Measurements from ENCODE around the gene FRS3. TPM values are rescaled to one million over a fixed set of nuclear protein-coding genes. Genes with fewer than 3 reads are reported as not detected.

Gene FRS3
- polyA plus RNA-seq, 2 donors, result 1.6 to 3.3 TPM

DNA sequence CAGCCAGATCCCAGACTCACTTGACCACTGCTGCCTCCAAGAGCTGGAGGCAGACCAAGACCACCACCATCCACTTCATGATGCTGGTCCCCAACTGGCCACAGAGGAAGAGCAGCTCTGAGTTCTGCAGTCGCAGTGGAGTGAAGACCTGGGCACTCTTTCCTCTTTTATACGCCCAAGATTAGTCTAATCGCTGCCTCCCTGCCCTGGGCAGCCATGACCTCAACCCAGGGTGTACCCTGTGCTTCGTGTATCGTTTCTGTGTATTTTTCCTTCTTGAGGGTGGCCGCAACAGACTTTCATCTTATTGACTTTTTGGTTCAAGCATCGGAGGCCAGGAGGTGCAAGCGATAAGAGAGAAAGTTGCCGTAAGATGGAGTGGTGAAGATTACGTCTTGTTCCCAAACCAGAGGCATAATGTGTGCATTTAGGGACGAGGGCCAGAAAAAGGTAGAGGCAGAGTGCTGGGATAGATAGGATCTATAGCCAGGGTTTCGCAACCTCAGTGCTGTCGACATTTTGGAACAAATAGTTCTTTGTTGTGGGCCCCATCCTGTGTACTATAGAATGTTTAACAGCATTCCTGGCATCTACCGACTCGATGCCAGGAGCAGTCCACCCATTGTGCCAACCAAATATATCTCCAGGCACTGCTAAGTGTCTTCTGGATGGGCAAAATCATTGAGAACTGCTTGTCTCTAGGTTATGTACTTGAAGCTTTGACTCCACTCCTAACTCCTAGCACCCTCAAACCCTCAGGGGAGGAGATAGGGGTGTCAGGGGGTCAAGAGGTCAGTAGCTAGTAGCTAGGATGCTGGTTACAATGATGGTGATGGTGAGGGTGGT lies 32.2 kb downstream of the FRS3 start, which contains the start of gene PGC:
Gene PGC, minus strand, starts transcription at position 142 of the 846 bp plus-strand sequence. Its CDS starts 63 bp downstream, at position 79.
- WGBS, 2 donors, result 77 to 83% methylated on average over 15 of the region's 15 CpGs
- H3K27ac ChIP-seq (ENCODE audit: low read depth in 2 of 2, low read length in 1 of 2), result no peak within 1 kb of the TSS

DNA sequence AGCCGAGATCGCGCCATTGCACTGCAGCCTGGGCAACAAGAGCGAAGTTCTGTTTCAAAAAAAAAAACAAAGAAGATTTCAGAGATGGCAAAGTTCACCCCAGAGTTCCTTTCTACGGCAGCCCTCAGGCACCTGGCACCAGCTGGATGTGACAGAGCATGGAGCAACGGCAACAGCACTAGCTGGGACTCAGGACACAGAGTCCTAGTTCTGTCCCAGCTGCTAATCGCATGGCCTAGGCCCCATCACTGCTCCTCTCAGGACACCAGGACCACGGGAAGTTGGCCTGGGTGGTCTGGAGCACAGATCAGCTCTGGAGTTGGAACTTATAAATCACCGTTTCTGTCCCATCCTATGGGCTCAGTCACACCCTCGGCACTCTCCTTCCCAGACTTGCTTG lies 33.6 kb downstream of the FRS3 start:
- Histone ChIP-seq H3K27ac (ENCODE audit: low read depth in 2 of 2, low read length in 1 of 2) (no peak overlapping the region), H3K36me3 (ENCODE audit: control insufficient read depth in 2 of 2, insufficient read depth in 2 of 2, low read length in 1 of 2) (no peaks in the 10 kb centered on the region), H3K4me1 (ENCODE audit: control insufficient read depth in 2 of 2, insufficient read depth in 2 of 2, low read length in 1 of 2) (no peaks in the 10 kb centered on the region), H3K27me3 (ENCODE audit: control insufficient read depth in 1 of 2, insufficient read depth in 2 of 2, low read length in 2 of 2) (no peaks in the 10 kb centered on the region), H3K4me3 (ENCODE audit: low read depth in 1 of 2, low read length in 2 of 2) (no peak overlapping the region), H3K9me3 (ENCODE audit: control insufficient read depth in 2 of 2, insufficient read depth in 1 of 2, low read depth in 1 of 2, low read length in 1 of 2) (no peaks in the 10 kb centered on the region)
- 80 to 89% methylated on average over 10 of the region's 10 CpGs for WGBS, 2 donors

More for the DNA sequence above, 32.2 kb downstream of the FRS3 start, which contains the start of gene PGC:
- Histone ChIP-seq H3K27me3 (ENCODE audit: control insufficient read depth in 1 of 2, insufficient read depth in 2 of 2, low read length in 2 of 2) (no peaks in the 10 kb centered on the region), H3K4me1 (ENCODE audit: control insufficient read depth in 2 of 2, insufficient read depth in 2 of 2, low read length in 1 of 2) (no peaks in the 10 kb centered on the region), H3K4me3 (ENCODE audit: low read depth in 1 of 2, low read length in 2 of 2) (no peak within 1 kb of the TSS), H3K9me3 (ENCODE audit: control insufficient read depth in 2 of 2, insufficient read depth in 1 of 2, low read depth in 1 of 2, low read length in 1 of 2) (no peaks in the 10 kb centered on the region), H3K36me3 (ENCODE audit: control insufficient read depth in 2 of 2, insufficient read depth in 2 of 2, low read length in 1 of 2) (no peaks in the 10 kb centered on the region)

- H3K9me3 ChIP-seq (ENCODE audit: control insufficient read depth in 2 of 2, insufficient read depth in 1 of 2, low read depth in 1 of 2, low read length in 1 of 2), result no peaks in the 10 kb centered on the region
- no peak overlapping the region for H3K27ac ChIP-seq (ENCODE audit: low read depth in 2 of 2, low read length in 1 of 2)
- no peak overlapping the region for H3K4me3 ChIP-seq (ENCODE audit: low read depth in 1 of 2, low read length in 2 of 2)
- H3K4me1 ChIP-seq (ENCODE audit: control insufficient read depth in 2 of 2, insufficient read depth in 2 of 2, low read length in 1 of 2), result no peaks in the 10 kb centered on the region
- 88 to 89% methylated on average over 7 of the region's 7 CpGs for WGBS, 2 donors
- H3K27me3 ChIP-seq (ENCODE audit: control insufficient read depth in 1 of 2, insufficient read depth in 2 of 2, low read length in 2 of 2), result no peaks in the 10 kb centered on the region
- no peaks in the 10 kb centered on the region for H3K36me3 ChIP-seq (ENCODE audit: control insufficient read depth in 2 of 2, insufficient read depth in 2 of 2, low read length in 1 of 2)
Observed at GRCh38 chr6:41744236-41744787, 35.4 kb downstream of the FRS3 start.

DNA sequence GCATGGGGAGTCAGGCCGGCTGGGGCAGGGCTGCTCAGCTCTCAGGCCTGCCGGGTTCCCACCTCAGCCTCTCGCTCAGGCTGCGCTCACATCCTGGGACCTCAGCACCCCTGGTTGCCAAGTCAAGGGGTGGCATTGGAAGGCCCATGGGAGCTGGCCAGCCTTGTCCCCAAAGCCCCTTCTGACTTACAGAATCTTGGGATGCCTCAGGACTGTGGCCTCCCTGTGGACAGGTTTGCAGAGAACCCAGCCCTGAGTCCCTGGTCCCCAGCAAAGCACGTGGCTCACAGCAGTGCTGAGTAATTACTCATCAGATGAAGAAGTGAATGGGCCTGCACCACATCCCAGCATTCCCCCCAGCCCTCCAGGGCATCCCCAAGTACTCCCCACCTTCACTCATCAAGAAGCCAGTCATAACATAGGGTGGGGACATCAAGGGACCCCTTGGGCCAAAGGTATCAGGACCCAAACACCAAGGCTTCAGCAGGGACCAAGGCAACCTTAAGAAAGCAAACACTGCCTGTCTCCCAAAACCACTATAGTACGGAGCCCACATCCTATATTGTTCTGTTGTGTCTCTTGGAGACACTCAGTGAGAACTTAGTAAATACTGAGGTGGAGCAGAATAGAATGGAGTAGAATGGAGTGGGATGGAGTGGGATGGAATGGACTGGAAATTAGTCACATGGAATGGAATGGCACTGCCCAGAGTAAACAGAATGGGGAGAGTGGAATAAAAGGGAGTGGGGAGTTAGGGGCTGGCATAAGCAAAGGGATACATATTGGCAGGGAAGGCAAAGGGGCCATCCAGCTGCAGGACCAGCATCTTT lies 36.1 kb downstream of the FRS3 start:
- Histone ChIP-seq H3K4me1 (ENCODE audit: control insufficient read depth in 2 of 2, insufficient read depth in 2 of 2, low read length in 1 of 2) (no peaks in the 10 kb centered on the region), H3K9me3 (ENCODE audit: control insufficient read depth in 2 of 2, insufficient read depth in 1 of 2, low read depth in 1 of 2, low read length in 1 of 2) (no peaks in the 10 kb centered on the region), H3K36me3 (ENCODE audit: control insufficient read depth in 2 of 2, insufficient read depth in 2 of 2, low read length in 1 of 2) (no peaks in the 10 kb centered on the region), H3K4me3 (ENCODE audit: low read depth in 1 of 2, low read length in 2 of 2) (no peak overlapping the region), H3K27ac (ENCODE audit: low read depth in 2 of 2, low read length in 1 of 2) (no peak overlapping the region), H3K27me3 (ENCODE audit: control insufficient read depth in 1 of 2, insufficient read depth in 2 of 2, low read length in 2 of 2) (no peaks in the 10 kb centered on the region)
- WGBS, 2 donors, result 89 to 93% methylated on average over 6 of the region's 6 CpGs

- no peak overlapping the region for H3K27ac ChIP-seq (ENCODE audit: low read depth in 2 of 2, low read length in 1 of 2)
- H3K9me3 ChIP-seq (ENCODE audit: control insufficient read depth in 2 of 2, insufficient read depth in 1 of 2, low read depth in 1 of 2, low read length in 1 of 2), result no peaks in the 10 kb centered on the region
- H3K36me3 ChIP-seq (ENCODE audit: control insufficient read depth in 2 of 2, insufficient read depth in 2 of 2, low read length in 1 of 2), result no peaks in the 10 kb centered on the region
- 81 to 87% methylated on average over 20 of the region's 20 CpGs for WGBS, 2 donors
- no peaks in the 10 kb centered on the region for H3K4me1 ChIP-seq (ENCODE audit: control insufficient read depth in 2 of 2, insufficient read depth in 2 of 2, low read length in 1 of 2)
- H3K4me3 ChIP-seq (ENCODE audit: low read depth in 1 of 2, low read length in 2 of 2), result no peak overlapping the region
- H3K27me3 ChIP-seq (ENCODE audit: control insufficient read depth in 1 of 2, insufficient read depth in 2 of 2, low read length in 2 of 2), result no peaks in the 10 kb centered on the region
Observed at GRCh38 chr6:41741625-41742490, 37.8 kb downstream of the FRS3 start.

- H3K9me3 ChIP-seq (ENCODE audit: control insufficient read depth in 2 of 2, insufficient read depth in 1 of 2, low read depth in 1 of 2, low read length in 1 of 2), result no peaks in the 10 kb centered on the region
- H3K27me3 ChIP-seq (ENCODE audit: control insufficient read depth in 1 of 2, insufficient read depth in 2 of 2, low read length in 2 of 2), result no peaks in the 10 kb centered on the region
- no peak overlapping the region for H3K27ac ChIP-seq (ENCODE audit: low read depth in 2 of 2, low read length in 1 of 2)
- WGBS, 2 donors, result 83 to 84% methylated on average over 13 of the region's 13 CpGs
- H3K4me1 ChIP-seq (ENCODE audit: control insufficient read depth in 2 of 2, insufficient read depth in 2 of 2, low read length in 1 of 2), result peaks cover 0 to 3% of the 10 kb centered on the region in 2 donors
- H3K36me3 ChIP-seq (ENCODE audit: control insufficient read depth in 2 of 2, insufficient read depth in 2 of 2, low read length in 1 of 2), result no peaks in the 10 kb centered on the region
- no peak overlapping the region for H3K4me3 ChIP-seq (ENCODE audit: low read depth in 1 of 2, low read length in 2 of 2)
Observed at GRCh38 chr6:41740366-41741162, 39.1 kb downstream of the FRS3 start.

- WGBS, 2 donors, result 85 to 89% methylated on average over 4 of the region's 4 CpGs
- no peak overlapping the region for H3K27ac ChIP-seq (ENCODE audit: low read depth in 2 of 2, low read length in 1 of 2)
- no peaks in the 10 kb centered on the region for H3K36me3 ChIP-seq (ENCODE audit: control insufficient read depth in 2 of 2, insufficient read depth in 2 of 2, low read length in 1 of 2)
- peaks cover 0 to 3% of the 10 kb centered on the region in 2 donors for H3K4me1 ChIP-seq (ENCODE audit: control insufficient read depth in 2 of 2, insufficient read depth in 2 of 2, low read length in 1 of 2)
- no peak overlapping the region for H3K4me3 ChIP-seq (ENCODE audit: low read depth in 1 of 2, low read length in 2 of 2)
- no peaks in the 10 kb centered on the region for H3K27me3 ChIP-seq (ENCODE audit: control insufficient read depth in 1 of 2, insufficient read depth in 2 of 2, low read length in 2 of 2)
- no peaks in the 10 kb centered on the region for H3K9me3 ChIP-seq (ENCODE audit: control insufficient read depth in 2 of 2, insufficient read depth in 1 of 2, low read depth in 1 of 2, low read length in 1 of 2)
Observed at GRCh38 chr6:41739041-41739440, 40.7 kb downstream of the FRS3 start.

- H3K4me3 ChIP-seq (ENCODE audit: low read depth in 1 of 2, low read length in 2 of 2), result no peak overlapping the region
- H3K27ac ChIP-seq (ENCODE audit: low read depth in 2 of 2, low read length in 1 of 2), result no peak overlapping the region
- H3K9me3 ChIP-seq (ENCODE audit: control insufficient read depth in 2 of 2, insufficient read depth in 1 of 2, low read depth in 1 of 2, low read length in 1 of 2), result no peaks in the 10 kb centered on the region
- WGBS, 2 donors, result 89 to 90% methylated on average over 6 of the region's 6 CpGs
- peaks cover 0 to under 1% of the 10 kb centered on the region in 2 donors for H3K36me3 ChIP-seq (ENCODE audit: control insufficient read depth in 2 of 2, insufficient read depth in 2 of 2, low read length in 1 of 2)
- H3K27me3 ChIP-seq (ENCODE audit: control insufficient read depth in 1 of 2, insufficient read depth in 2 of 2, low read length in 2 of 2), result no peaks in the 10 kb centered on the region
- peaks cover 5 to 14% of the 10 kb centered on the region in 2 donors for H3K4me1 ChIP-seq (ENCODE audit: control insufficient read depth in 2 of 2, insufficient read depth in 2 of 2, low read length in 1 of 2)
Observed at GRCh38 chr6:41737591-41738130, 42.0 kb downstream of the FRS3 start.

All from esophagus (tissue), 2 donors.